GM21360 (cell line): ENCODE data around the gene UBASH3B.
"Not testable (repeated sequence)": the region's sequence is repeated elsewhere in the genome, so short reads cannot be mapped to it uniquely, and the experiment has no call there.

Experiments used
- ATAC-seq: cut with Tn5 transposase; IDR thresholded peaks from one replicate; pipeline ENCODE4 v1.9.1; 2021; ENCODE audit warnings: mild to moderate bottlenecking, moderate library complexity; ENCODE audit not compliant: unreplicated experiment

Gene UBASH3B

GRCh38 chr11:122728561-122728960 lies 73.0 kb downstream of the UBASH3B start:
- no peak for ATAC-seq

- no peak for ATAC-seq
Observed at GRCh38 chr11:122729139-122729538, 73.6 kb downstream of the UBASH3B start.

- not testable (repeated sequence) for ATAC-seq
Observed at GRCh38 chr11:122730694-122731093, 75.2 kb downstream of the UBASH3B start.

GRCh38 chr11:122731500-122731913 lies 76.0 kb downstream of the UBASH3B start:
- no peak for ATAC-seq

GRCh38 chr11:122732342-122733315 lies 77.1 kb downstream of the UBASH3B start:
- no peak for ATAC-seq

GRCh38 chr11:122733318-122733717 lies 77.8 kb downstream of the UBASH3B start:
- ATAC-seq, result no peak

GRCh38 chr11:122734848-122735496 lies 79.5 kb downstream of the UBASH3B start:
- no peak for ATAC-seq

GRCh38 chr11:122737951-122738693 lies 82.6 kb downstream of the UBASH3B start:
- no peak for ATAC-seq

- no peak for ATAC-seq
Observed at GRCh38 chr11:122741613-122742300, 86.2 kb downstream of the UBASH3B start.

- no peak for ATAC-seq
Observed at GRCh38 chr11:122742301-122743018, 86.9 kb downstream of the UBASH3B start.

GRCh38 chr11:122743097-122743741 lies 87.7 kb downstream of the UBASH3B start:
- no peak for ATAC-seq

- ATAC-seq, result peak; percentile 52
Observed at GRCh38 chr11:122743949-122744348, 88.4 kb downstream of the UBASH3B start.

- ATAC-seq, result peak; percentile 6
Observed at GRCh38 chr11:122744357-122744756, 88.8 kb downstream of the UBASH3B start.

GRCh38 chr11:122745111-122745510 lies 89.6 kb downstream of the UBASH3B start:
- ATAC-seq, result no peak

GRCh38 chr11:122746050-122746478 lies 90.5 kb downstream of the UBASH3B start:
- ATAC-seq, result peak; percentile 75

GRCh38 chr11:122746611-122747244 lies 91.2 kb downstream of the UBASH3B start:
- no peak for ATAC-seq

GRCh38 chr11:122747351-122747781 lies 91.8 kb downstream of the UBASH3B start:
- ATAC-seq, result no peak

- ATAC-seq, result peak; percentile 79
Observed at GRCh38 chr11:122749005-122749687, 93.6 kb downstream of the UBASH3B start.
